ENCODE data around the gene SPNS2. TPM values are rescaled to one million over a fixed set of nuclear protein-coding genes. Genes with fewer than 3 reads are reported as not detected.

The SPNS2 gene
- total RNA-seq, 1 donor from 2014 or later = 0.34 TPM

- no peaks in the 10 kb centered on the region for H3K9me3 Mint-ChIP-seq
- peaks cover 4% of the 10 kb centered on the region for H3K4me1 Mint-ChIP-seq
- Histone ChIP-seq H3K4me2 (no peak overlapping the region), H3K4me3 (no peak overlapping the region), H3K9me3 (ENCODE audit: low read depth) (no peaks in the 10 kb centered on the region), H3K27me3 (peaks cover 18% of the 10 kb centered on the region), H3K4me1 (peaks cover 4% of the 10 kb centered on the region), H3F3A (ENCODE audit: low read depth) (peaks cover 2% of the 10 kb centered on the region), H4K20me1 (ENCODE audit: low read depth) (peaks cover 4% of the 10 kb centered on the region), H3K9ac (no peak overlapping the region), H3K79me2 (ENCODE audit: low read depth) (no peaks in the 10 kb centered on the region), H3K36me3 (no peaks in the 10 kb centered on the region), H3K27ac (no peak overlapping the region), H2AFZ (replicated peaks) (no peak overlapping the region)
- peaks cover 32% of the 10 kb centered on the region for H3K27me3 Mint-ChIP-seq (ENCODE audit: insufficient read depth, low read depth)
- DNase-seq (ENCODE audit: low spot score) = no peak
- no peak overlapping the region for H3K27ac Mint-ChIP-seq
- H3K4me3 Mint-ChIP-seq = no peak overlapping the region
- H3K36me3 Mint-ChIP-seq = no peaks in the 10 kb centered on the region
- TF ChIP-seq EZH2phosphoT487 (IDR thresholded peaks at IDR 0.05) (no peak), EZH2 (IDR thresholded peaks at IDR 0.05) (no peak), CTCF (IDR thresholded peaks at IDR 0.05) (no peak)
Observed at GRCh38 chr17:4506175-4506813, 7.6 kb downstream of the SPNS2 start.

GRCh38 chr17:4506892-4507291, 8.2 kb downstream of the SPNS2 start:
- Mint-ChIP-seq H3K27me3 (ENCODE audit: insufficient read depth, low read depth) (peaks cover 26% of the 10 kb centered on the region), H3K4me1 (peaks cover 4% of the 10 kb centered on the region), H3K9me3 (no peaks in the 10 kb centered on the region), H3K36me3 (no peaks in the 10 kb centered on the region), H3K27ac (no peak overlapping the region), H3K4me3 (no peak overlapping the region)
- H3K9ac ChIP-seq = no peak overlapping the region
- no peaks in the 10 kb centered on the region for H3K9me3 ChIP-seq (ENCODE audit: low read depth)
- TF ChIP-seq EZH2 (IDR thresholded peaks at IDR 0.05) (no peak), EZH2phosphoT487 (IDR thresholded peaks at IDR 0.05) (no peak), CTCF (IDR thresholded peaks at IDR 0.05) (no peak)
- DNase-seq (ENCODE audit: low spot score) = no peak
- H3K27me3 ChIP-seq = peaks cover 12% of the 10 kb centered on the region
- peaks cover 4% of the 10 kb centered on the region for H3K4me1 ChIP-seq
- no peaks in the 10 kb centered on the region for H3K79me2 ChIP-seq (ENCODE audit: low read depth)
- H3K4me3 ChIP-seq = no peak overlapping the region
- no peaks in the 10 kb centered on the region for H4K20me1 ChIP-seq (ENCODE audit: low read depth)
- no peaks in the 10 kb centered on the region for H3K36me3 ChIP-seq
- H3K27ac ChIP-seq = no peak overlapping the region
- H2AFZ ChIP-seq (replicated peaks) = no peak overlapping the region
- peaks cover 2% of the 10 kb centered on the region for H3F3A ChIP-seq (ENCODE audit: low read depth)
- H3K4me2 ChIP-seq = no peak overlapping the region

GRCh38 chr17:4507361-4508111, 8.9 kb downstream of the SPNS2 start:
- Histone ChIP-seq H3K9me3 (ENCODE audit: low read depth) (no peaks in the 10 kb centered on the region), H3K36me3 (no peaks in the 10 kb centered on the region), H3K4me2 (no peak overlapping the region), H3K27ac (no peak overlapping the region), H4K20me1 (ENCODE audit: low read depth) (no peaks in the 10 kb centered on the region), H3K9ac (no peak overlapping the region), H3F3A (ENCODE audit: low read depth) (peaks cover 2% of the 10 kb centered on the region), H3K4me3 (no peak overlapping the region), H3K79me2 (ENCODE audit: low read depth) (no peaks in the 10 kb centered on the region), H3K4me1 (peaks cover 4% of the 10 kb centered on the region), H3K27me3 (peaks cover 5% of the 10 kb centered on the region), H2AFZ (replicated peaks) (no peak overlapping the region)
- Mint-ChIP-seq H3K4me1 (peaks cover 4% of the 10 kb centered on the region), H3K36me3 (no peaks in the 10 kb centered on the region), H3K9me3 (no peaks in the 10 kb centered on the region), H3K27me3 (ENCODE audit: insufficient read depth, low read depth) (peaks cover 21% of the 10 kb centered on the region), H3K27ac (no peak overlapping the region), H3K4me3 (no peak overlapping the region)
- TF ChIP-seq EZH2phosphoT487 (IDR thresholded peaks at IDR 0.05) (no peak), CTCF (IDR thresholded peaks at IDR 0.05) (no peak), EZH2 (IDR thresholded peaks at IDR 0.05) (no peak)
- DNase-seq (ENCODE audit: low spot score) = no peak

All from neural progenitor cell (in vitro differentiated cells).